ENCODE data around the gene GLTPD2. TPM values are rescaled to one million over a fixed set of nuclear protein-coding genes. Genes with fewer than 3 reads are reported as not detected.

Gene GLTPD2
- polyA plus RNA-seq (ENCODE audit: insufficient read length in 4 of 4) = 10 to 100 TPM in 1 of 4 donors, 1 to 10 TPM in 3; 5.7 to 11.5 (median 8.4) TPM

GRCh38 chr17:4788807-4789700 is at the start of gene GLTPD2:
Gene GLTPD2 (plus strand): TSS chr17:4788964. CDS start chr17:4789012, 48 bp downstream.
- no peak for DNase-seq (ENCODE audit: low read depth in 4 of 4, low spot score in 2 of 4)

GRCh38 chr17:4739122-4740024 is 49.4 kb upstream of the GLTPD2 start, which contains the start of the genes CXCL16 and ZMYND15:
Gene CXCL16 (minus strand): TSS chr17:4739928. CDS start chr17:4739339, 589 bp downstream.
Gene ZMYND15 (plus strand): TSS chr17:4739833. CDS start chr17:4740549, 716 bp downstream.
- no peak for DNase-seq (ENCODE audit: low read depth in 4 of 4, low spot score in 2 of 4)

- DNase-seq (ENCODE audit: low read depth in 4 of 4, low spot score in 2 of 4) = no peak
Observed at GRCh38 chr17:4740025-4740351, 48.8 kb upstream of the GLTPD2 start.

GRCh38 chr17:4740584-4740983 is 48.2 kb upstream of the GLTPD2 start:
- DNase-seq (ENCODE audit: low read depth in 4 of 4, low spot score in 2 of 4) = no peak

- DNase-seq (ENCODE audit: low read depth in 4 of 4, low spot score in 2 of 4) = no peak
Observed at GRCh38 chr17:4741544-4741943, 47.2 kb upstream of the GLTPD2 start.

- no peak for DNase-seq (ENCODE audit: low read depth in 4 of 4, low spot score in 2 of 4)
Observed at GRCh38 chr17:4742133-4742532, 46.6 kb upstream of the GLTPD2 start.

- no peak for DNase-seq (ENCODE audit: low read depth in 4 of 4, low spot score in 2 of 4)
Observed at GRCh38 chr17:4742629-4743028, 46.1 kb upstream of the GLTPD2 start.

- DNase-seq (ENCODE audit: low read depth in 4 of 4, low spot score in 2 of 4) = no peak
Observed at GRCh38 chr17:4743216-4743615, 45.5 kb upstream of the GLTPD2 start.

- DNase-seq (ENCODE audit: low read depth in 4 of 4, low spot score in 2 of 4) = no peak
Observed at GRCh38 chr17:4743898-4744297, 44.9 kb upstream of the GLTPD2 start.

GRCh38 chr17:4744999-4745969 is 43.5 kb upstream of the GLTPD2 start:
- DNase-seq (ENCODE audit: low read depth in 4 of 4, low spot score in 2 of 4) = no peak

GRCh38 chr17:4747847-4748246 is 40.9 kb upstream of the GLTPD2 start:
- DNase-seq (ENCODE audit: low read depth in 4 of 4, low spot score in 2 of 4) = no peak

GRCh38 chr17:4748686-4749085 is 40.1 kb upstream of the GLTPD2 start:
- DNase-seq (ENCODE audit: low read depth in 4 of 4, low spot score in 2 of 4) = no peak

GRCh38 chr17:4750606-4751005 is 38.2 kb upstream of the GLTPD2 start:
- no peak for DNase-seq (ENCODE audit: low read depth in 4 of 4, low spot score in 2 of 4)

- no peak for DNase-seq (ENCODE audit: low read depth in 4 of 4, low spot score in 2 of 4)
Observed at GRCh38 chr17:4751932-4752331, 36.8 kb upstream of the GLTPD2 start.

- no peak for DNase-seq (ENCODE audit: low read depth in 4 of 4, low spot score in 2 of 4)
Observed at GRCh38 chr17:4753392-4753791, 35.4 kb upstream of the GLTPD2 start.

GRCh38 chr17:4759776-4760236 is 29.0 kb upstream of the GLTPD2 start:
- DNase-seq (ENCODE audit: low read depth in 4 of 4, low spot score in 2 of 4) = no peak

GRCh38 chr17:4764595-4764994 is 24.2 kb upstream of the GLTPD2 start:
- DNase-seq (ENCODE audit: low read depth in 4 of 4, low spot score in 2 of 4) = no peak

- no peak for DNase-seq (ENCODE audit: low read depth in 4 of 4, low spot score in 2 of 4)
Observed at GRCh38 chr17:4766201-4766600, 22.6 kb upstream of the GLTPD2 start.

GRCh38 chr17:4766723-4767122 is 22.0 kb upstream of the GLTPD2 start:
- DNase-seq (ENCODE audit: low read depth in 4 of 4, low spot score in 2 of 4) = no peak

GRCh38 chr17:4768298-4768697 is 20.5 kb upstream of the GLTPD2 start:
- no peak for DNase-seq (ENCODE audit: low read depth in 4 of 4, low spot score in 2 of 4)

Data from left renal cortex interstitium (tissue), 4 donors.